SKM-1 treated with dmso at 0.1 percent for 144 hours (cell line): ENCODE results near the gene FAU.
"Not testable (repeated sequence)": the region's sequence is repeated elsewhere in the genome, so short reads cannot be mapped to it uniquely, and the experiment has no call there.

Source experiments
- DNase-seq: peaks from one replicate; lab custom pipeline; 2025; ENCODE audit not compliant: unreplicated experiment; lab: John Stamatoyannopoulos, UW

Gene FAU

GRCh38 chr11:65124480-65125196 is 2.7 kb upstream of the FAU start:
- no peak for DNase-seq

- no peak for DNase-seq
These were observed 478 bp downstream of the FAU start for GRCh38 chr11:65121447-65121864.

GRCh38 chr11:65120831-65121230 is 1.1 kb downstream of the FAU start:
- no peak for DNase-seq

GRCh38 chr11:65119670-65119995 is 2.3 kb downstream of the FAU start:
- DNase-seq, result no peak

- DNase-seq, result not testable (repeated sequence)
These were observed 2.9 kb downstream of the FAU start for GRCh38 chr11:65118891-65119669.

- DNase-seq, result no peak
These were observed 3.7 kb downstream of the FAU start for GRCh38 chr11:65118097-65118837.

- peak; percentile 97 for DNase-seq
These were observed 4.5 kb downstream of the FAU start, which contains the start of gene ZNHIT2 for GRCh38 chr11:65117206-65118096. TSS of gene ZNHIT2 (minus strand) at chr11:65117701. CDS start at chr11:65117653, 48 bp downstream.

- DNase-seq, result no peak
These were observed 5.3 kb downstream of the FAU start for GRCh38 chr11:65116370-65117205.

- no peak for DNase-seq
These were observed 6.4 kb downstream of the FAU start for GRCh38 chr11:65115361-65116082.

GRCh38 chr11:65114538-65115171 is 7.3 kb downstream of the FAU start:
- no peak for DNase-seq

GRCh38 chr11:65113839-65114238 is 8.1 kb downstream of the FAU start:
- DNase-seq, result no peak

- DNase-seq, result no peak
These were observed 8.6 kb downstream of the FAU start for GRCh38 chr11:65113361-65113756.

GRCh38 chr11:65112546-65113360 is 9.2 kb downstream of the FAU start:
- DNase-seq, result peak; percentile 20

- no peak for DNase-seq
These were observed 10.0 kb downstream of the FAU start, which contains the start of gene TM7SF2 for GRCh38 chr11:65111744-65112545. TSS of gene TM7SF2 (plus strand) at chr11:65111872. CDS start at chr11:65112016, 144 bp downstream.

- no peak for DNase-seq
These were observed 10.7 kb downstream of the FAU start for GRCh38 chr11:65111159-65111743.

GRCh38 chr11:65110354-65110861 is 11.5 kb downstream of the FAU start:
- peak; percentile 57 for DNase-seq
